ENCODE measurements around the gene ZFYVE28.

Gene ZFYVE28

DNA sequence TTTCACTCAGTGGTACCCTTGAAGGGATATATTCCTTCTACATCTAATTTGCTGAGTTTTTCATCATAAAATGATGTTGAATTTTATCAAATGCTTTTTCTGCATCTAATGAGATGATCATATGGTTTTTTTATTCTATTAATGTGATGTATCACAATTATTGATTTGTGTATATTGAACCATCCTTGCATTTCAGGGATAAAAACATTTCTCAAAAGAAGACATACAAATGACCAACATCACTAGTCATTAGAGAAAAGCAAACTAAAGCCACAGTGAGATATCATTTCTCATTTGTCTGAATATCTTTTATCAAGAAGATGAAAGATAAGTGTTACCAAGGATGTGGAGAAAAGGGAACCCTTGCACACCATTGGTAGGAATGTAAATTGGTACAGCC, 90.9 kb downstream of the ZFYVE28 start:
- TF ChIP-seq, protein P1, sequence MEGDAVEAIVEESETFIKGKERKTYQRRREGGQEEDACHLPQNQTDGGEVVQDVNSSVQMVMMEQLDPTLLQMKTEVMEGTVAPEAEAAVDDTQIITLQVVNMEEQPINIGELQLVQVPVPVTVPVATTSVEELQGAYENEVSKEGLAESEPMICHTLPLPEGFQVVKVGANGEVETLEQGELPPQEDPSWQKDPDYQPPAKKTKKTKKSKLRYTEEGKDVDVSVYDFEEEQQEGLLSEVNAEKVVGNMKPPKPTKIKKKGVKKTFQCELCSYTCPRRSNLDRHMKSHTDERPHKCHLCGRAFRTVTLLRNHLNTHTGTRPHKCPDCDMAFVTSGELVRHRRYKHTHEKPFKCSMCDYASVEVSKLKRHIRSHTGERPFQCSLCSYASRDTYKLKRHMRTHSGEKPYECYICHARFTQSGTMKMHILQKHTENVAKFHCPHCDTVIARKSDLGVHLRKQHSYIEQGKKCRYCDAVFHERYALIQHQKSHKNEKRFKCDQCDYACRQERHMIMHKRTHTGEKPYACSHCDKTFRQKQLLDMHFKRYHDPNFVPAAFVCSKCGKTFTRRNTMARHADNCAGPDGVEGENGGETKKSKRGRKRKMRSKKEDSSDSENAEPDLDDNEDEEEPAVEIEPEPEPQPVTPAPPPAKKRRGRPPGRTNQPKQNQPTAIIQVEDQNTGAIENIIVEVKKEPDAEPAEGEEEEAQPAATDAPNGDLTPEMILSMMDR (IDR thresholded peaks at IDR 0.05; ENCODE audit: low read depth, low read length): no peak
- no peak for DNase-seq (ENCODE audit: extremely low read depth, low read depth)

DNA sequence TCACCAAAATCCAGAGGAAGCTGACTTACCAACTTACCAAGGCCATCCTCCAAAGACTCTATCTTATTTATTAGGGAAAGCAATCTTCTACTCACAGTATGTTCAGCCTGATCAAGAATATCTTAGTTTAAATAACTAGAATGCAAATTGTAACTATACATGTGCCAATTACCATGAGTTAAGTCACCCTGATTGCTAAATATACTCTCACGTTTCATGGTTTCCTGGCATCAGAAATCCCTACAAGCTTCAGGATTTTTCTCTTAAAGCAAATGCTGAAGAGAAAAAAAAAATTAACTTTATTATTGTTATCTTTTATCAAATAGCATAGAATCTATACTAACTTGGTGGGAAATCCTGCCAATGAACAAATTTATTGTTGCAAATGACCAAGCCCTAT, 93.6 kb downstream of the ZFYVE28 start:
- TF ChIP-seq, protein P1 (IDR thresholded peaks at IDR 0.05; ENCODE audit: low read depth, low read length): no peak
- DNase-seq (ENCODE audit: extremely low read depth, low read depth): peak; percentile 10

DNA sequence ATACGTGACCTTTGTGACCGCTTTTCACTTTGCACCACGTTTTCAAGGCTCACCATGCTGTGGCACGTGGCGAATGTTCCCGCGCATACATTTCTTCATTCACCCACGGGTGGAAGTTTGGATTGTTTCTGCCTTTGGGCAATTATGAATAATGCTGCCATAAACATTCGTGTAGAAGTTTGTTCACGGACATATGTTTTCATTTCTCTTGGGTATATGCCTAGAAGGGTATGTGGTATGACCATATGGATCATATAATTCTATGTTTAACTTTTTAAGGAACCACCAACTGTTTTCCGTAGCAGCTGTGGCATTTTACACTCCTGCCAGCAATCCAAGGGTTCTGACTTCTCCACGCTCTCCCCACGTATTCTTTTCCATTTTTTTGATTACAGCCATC, 95.6 kb downstream of the ZFYVE28 start:
- DNase-seq (ENCODE audit: extremely low read depth, low read depth): peak; percentile 29
- TF ChIP-seq, protein P1 (IDR thresholded peaks at IDR 0.05; ENCODE audit: low read depth, low read length): no peak

DNA sequence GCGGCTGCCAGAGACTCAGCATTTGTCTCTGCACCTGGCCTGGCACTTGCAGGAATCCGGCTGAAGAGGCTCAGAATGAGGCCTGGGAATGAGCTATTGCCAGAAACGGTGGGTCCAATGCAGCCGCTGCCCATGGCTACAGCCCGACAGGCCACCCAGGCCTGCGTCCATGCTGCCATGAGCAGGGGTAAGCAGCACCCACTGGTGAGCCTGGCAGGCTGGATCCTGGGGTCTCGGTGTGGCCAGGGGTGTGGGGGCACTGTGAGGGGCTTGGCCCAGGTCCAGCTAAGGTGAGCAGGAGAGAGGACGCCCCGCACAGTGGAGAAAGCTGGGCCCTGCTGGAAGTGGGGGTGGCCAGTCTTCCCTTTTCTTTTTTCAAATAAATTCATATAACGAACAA, 96.2 kb downstream of the ZFYVE28 start:
- DNase-seq (ENCODE audit: extremely low read depth, low read depth): no peak
- TF ChIP-seq, protein P1 (IDR thresholded peaks at IDR 0.05; ENCODE audit: low read depth, low read length): no peak

DNA sequence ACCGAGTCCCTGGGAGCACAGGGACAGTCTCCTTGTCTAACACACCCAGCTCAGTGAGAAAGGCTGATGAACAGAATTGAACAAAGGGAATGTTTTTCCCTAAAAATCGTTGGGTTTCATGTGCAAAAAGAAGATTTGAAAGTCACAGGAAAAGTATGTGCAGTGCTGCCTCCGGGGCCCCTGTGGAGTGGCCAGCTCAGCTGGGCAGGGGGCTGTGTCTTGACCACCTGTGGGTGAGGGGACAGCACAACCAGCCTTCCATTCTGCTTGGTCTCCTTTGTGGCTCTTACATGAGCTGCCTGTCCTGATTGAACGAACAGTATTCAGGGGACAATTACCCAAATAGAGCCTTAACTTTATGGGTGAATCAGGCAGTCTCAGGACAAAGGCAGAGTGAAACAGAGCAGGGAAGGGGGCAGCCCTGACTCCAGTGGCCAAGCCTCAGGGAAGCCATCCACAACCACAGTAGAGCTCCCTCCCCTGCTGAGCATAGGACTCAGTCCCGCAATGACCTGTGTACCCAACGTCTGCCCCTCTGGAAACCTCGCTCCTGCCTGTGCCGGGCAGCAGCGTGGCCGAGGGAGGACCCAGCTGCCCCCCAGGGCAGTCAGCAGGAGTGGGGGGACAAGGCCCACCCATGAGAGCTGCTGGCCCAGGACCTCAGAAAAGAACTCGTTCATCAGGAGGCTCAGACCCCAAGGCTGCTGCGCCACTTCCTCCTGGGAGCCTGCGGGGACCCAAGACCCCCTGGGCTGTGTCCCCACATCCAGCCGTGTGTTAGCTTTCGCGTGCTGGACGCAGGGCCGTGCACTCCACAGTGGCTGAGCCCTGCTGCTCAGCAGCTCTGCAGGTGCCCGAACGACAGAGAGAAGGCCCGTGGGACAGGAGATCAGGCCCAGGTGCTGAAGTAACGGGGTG, 96.9 kb downstream of the ZFYVE28 start:
- TF ChIP-seq, protein P1 (IDR thresholded peaks at IDR 0.05; ENCODE audit: low read depth, low read length): no peak
- no peak for DNase-seq (ENCODE audit: extremely low read depth, low read depth)

DNA sequence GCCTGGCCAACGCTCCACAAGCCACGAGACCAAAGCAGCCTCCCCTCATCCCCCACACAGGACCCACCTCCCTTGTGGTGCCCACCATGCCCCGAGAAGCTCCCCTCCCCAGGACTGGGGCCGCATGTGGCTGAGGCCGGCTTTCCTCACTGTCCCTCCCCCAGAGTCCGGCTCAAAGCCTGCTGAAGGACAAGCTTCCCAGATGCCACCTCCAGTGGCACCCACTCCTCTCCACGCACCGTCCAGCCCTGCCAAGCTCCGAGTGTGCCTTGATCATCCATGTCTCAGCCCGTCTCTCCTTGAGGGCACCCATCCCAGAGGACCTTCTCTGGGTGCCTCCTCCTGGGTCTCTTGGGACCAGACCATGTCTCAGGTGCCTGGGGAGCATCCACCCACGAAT, 97.7 kb downstream of the ZFYVE28 start:
- TF ChIP-seq, protein P1 (IDR thresholded peaks at IDR 0.05; ENCODE audit: low read depth, low read length): no peak
- DNase-seq (ENCODE audit: extremely low read depth, low read depth): no peak

DNA sequence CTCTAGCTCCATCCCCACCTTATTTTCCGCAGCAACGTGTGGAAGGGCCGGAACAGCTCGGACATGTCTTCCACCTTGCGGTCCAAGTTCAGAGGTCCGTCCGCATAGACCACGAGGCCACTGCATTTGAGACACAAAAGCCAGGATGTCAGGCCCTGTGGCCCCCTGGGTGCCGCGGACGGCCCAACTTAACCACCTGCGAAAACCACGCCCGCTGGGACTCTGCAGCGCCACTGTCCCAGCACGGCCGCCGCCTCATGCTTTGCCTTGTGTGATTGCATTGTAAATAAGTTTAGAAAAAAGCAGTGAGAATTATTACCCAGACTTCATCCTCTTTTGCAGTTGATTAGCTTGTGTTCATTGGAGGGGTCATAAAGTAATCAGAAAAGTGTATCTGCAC, 98.3 kb downstream of the ZFYVE28 start:
- TF ChIP-seq, protein P1 (IDR thresholded peaks at IDR 0.05; ENCODE audit: low read depth, low read length): no peak
- no peak for DNase-seq (ENCODE audit: extremely low read depth, low read depth)

Data from AG09319 (cell line).